HepG2 (cell line): ENCODE results near the gene H6PD. TPM values are rescaled to one million over a fixed set of nuclear protein-coding genes. Genes with fewer than 3 reads are reported as not detected.

ENCODE experiments used
- ATAC-seq: fragments of 200-7000 bp; cut with Tn5 transposase; 3 replicates; pipeline ENCODE4 v1.9.1; 2020; ENCODE audit warnings: mild to moderate bottlenecking, moderate library complexity
- BruUV-seq: library from RNA; stranded (reverse); fragments of 400-500 nt; replicated peaks from 2 replicates; lab custom pipeline; 2021; lab: Mats Ljungman, UMichigan
- CTCF ChIA-PET: fragments of 300-600 bp; formaldehyde crosslinking; extraction: SDS; loops from one replicate; lab custom pipeline; 2021; ENCODE audit warnings: low total read pairs, inconsistent platforms, low intra/inter-chr PET ratio; lab: Yijun Ruan, JAX
- POLR2A ChIA-PET: fragments of 350-600 bp; sonication (Branson Sonifier 250); formaldehyde crosslinking; loops from one replicate; lab custom pipeline; 2020; ENCODE audit warnings: antibody characterized with exemption, inconsistent platforms; lab: Yijun Ruan, JAX
- DNase-seq: peaks from one replicate; pipeline ENCODE4 v3.0.0-alpha.2; 2015; ENCODE audit warnings: low spot score
- FAIRE-seq: peaks from 3 replicates; lab custom pipeline; 2011; peaks lifted over from hg19 to GRCh38; lab: Jason Lieb, UNC
- H2AFZ ChIP-seq: one replicate; pipeline ENCODE4 v1.6.1; 2011; ENCODE audit warnings: low read length, inconsistent platforms
- H3K27ac ChIP-seq: fragments of 300-600 bp; 3 replicates; pipeline ENCODE4 v1.8.0; 2011; ENCODE audit warnings: mixed run types, mild to moderate bottlenecking, mixed read lengths, low read length, inconsistent platforms; ENCODE audit not compliant: insufficient read depth; ENCODE audit errors: extremely low read length
- H3K27me3 ChIP-seq, 2 experiments: fragments of 200-600 bp in 1 of 2; 2 replicates in 1 of 2; 3 replicates in 1 of 2; pipeline versions ENCODE4 v1.6.0 to v1.8.0; 2011; ENCODE audit warnings: low read length in 2 of 2, mild to moderate bottlenecking in 2 of 2, moderate library complexity in 2 of 2, inconsistent platforms in 1 of 2; ENCODE audit not compliant: insufficient read depth in 2 of 2, control insufficient read depth in 1 of 2
- H3K36me3 ChIP-seq, 2 experiments: fragments of 200-600 bp in 1 of 2; replicated peaks in 1 of 2; 2 replicates in 1 of 2; 3 replicates in 1 of 2; pipeline versions ENCODE4 v1.5.1 to v1.8.0; 2011; ENCODE audit warnings: low read length in 2 of 2, inconsistent platforms in 1 of 2; ENCODE audit not compliant: insufficient read depth in 2 of 2, control insufficient read depth in 1 of 2
- H3K4me1 ChIP-seq: 2 replicates; pipeline ENCODE4 v1.5.1; 2012; ENCODE audit warnings: low read length, inconsistent platforms; ENCODE audit not compliant: insufficient read depth
- H3K4me2 ChIP-seq: 2 replicates; pipeline ENCODE4 v1.6.0; 2011; ENCODE audit warnings: low read depth, low read length, inconsistent platforms
- H3K4me3 ChIP-seq, 3 experiments: fragments of 200-600 bp in 1 of 3; sonication (generic), shearing (Covaris generic) in 1 of 3; replicated peaks in 1 of 3; 2 replicates each; pipeline ENCODE4 v1.5.1; 2011 to 2016; ENCODE audit warnings: low read length in 3 of 3, inconsistent platforms in 2 of 3, low read depth in 2 of 3, mild to moderate bottlenecking in 2 of 3, control low read depth in 1 of 3, mixed read lengths in 1 of 3; ENCODE audit not compliant: insufficient read depth in 1 of 3
- H3K79me2 ChIP-seq: one replicate; pipeline ENCODE4 v1.6.1; 2011; ENCODE audit warnings: low read length, inconsistent platforms; ENCODE audit not compliant: insufficient read depth
- H3K9ac ChIP-seq: 2 replicates; pipeline ENCODE4 v1.6.0; 2011; ENCODE audit warnings: mild to moderate bottlenecking, low read depth, low read length, inconsistent platforms; ENCODE audit not compliant: insufficient read depth
- H3K9me3 ChIP-seq: 2 replicates; pipeline ENCODE4 v1.5.1; 2012; ENCODE audit warnings: mild to moderate bottlenecking, low read length
- H4K20me1 ChIP-seq: 2 replicates; pipeline ENCODE4 v1.6.0; 2011; ENCODE audit warnings: inconsistent platforms, mild to moderate bottlenecking, low read length, moderate library complexity; ENCODE audit not compliant: insufficient read depth
- ELF4 ChIP-seq: sonication (generic); formaldehyde crosslinking; IDR thresholded peaks from 2 replicates; pipeline ENCODE4 v1.5.0; 2020; ENCODE audit warnings: missing genetic modification reagents, mild to moderate bottlenecking, moderate library complexity, borderline replicate concordance
- HOXA7 ChIP-seq: sonication (generic); formaldehyde crosslinking; IDR thresholded peaks from 2 replicates; pipeline ENCODE4 v1.8.1; 2022; ENCODE audit warnings: mild to moderate bottlenecking, missing genetic modification reagents, moderate library complexity
- NR2F6 ChIP-seq, 2 experiments: IDR thresholded peaks; 2 replicates each; pipeline ENCODE4 v1.6.1; 2016; ENCODE audit warnings: antibody characterized with exemption in 1 of 2, mild to moderate bottlenecking in 1 of 2
- PATZ1 ChIP-seq: sonication (generic); formaldehyde crosslinking; IDR thresholded peaks from 2 replicates; pipeline ENCODE4 v1.4.0; 2020; ENCODE audit warnings: missing genetic modification reagents
- PLSCR1 ChIP-seq: sonication (generic); formaldehyde crosslinking; IDR thresholded peaks from 2 replicates; pipeline ENCODE4 v1.5.0; 2020; ENCODE audit warnings: missing genetic modification reagents, mild to moderate bottlenecking, borderline replicate concordance
- PRPF4 ChIP-seq: fragments of 200-400 bp; formaldehyde crosslinking; IDR thresholded peaks from 2 replicates; pipeline ENCODE4 v1.6.1; 2016; ENCODE audit warnings: low read length, low read depth; ENCODE audit not compliant: poor library complexity, severe bottlenecking
- SP1 ChIP-seq, 2 experiments: fragments of 450-650 bp in 1 of 2; sonication (generic) in 1 of 2; formaldehyde crosslinking in 1 of 2; IDR thresholded peaks; 2 replicates each; pipeline versions ENCODE4 v1.4.0 to v1.6.1; 2016 to 2020; ENCODE audit warnings: missing genetic modification reagents in 1 of 2
- ZNF225 ChIP-seq: sonication (generic); formaldehyde crosslinking; IDR thresholded peaks from 2 replicates; pipeline ENCODE4 v1.4.0; 2020; ENCODE audit warnings: mild to moderate bottlenecking, missing genetic modification reagents
- ZNF44 ChIP-seq: sonication (generic); formaldehyde crosslinking; IDR thresholded peaks from 2 replicates; pipeline ENCODE4 v1.5.1; 2020; ENCODE audit warnings: mild to moderate bottlenecking, missing genetic modification reagents
- ZNF616 ChIP-seq: sonication (generic); formaldehyde crosslinking; IDR thresholded peaks from 2 replicates; pipeline ENCODE4 v1.5.0; 2020; ENCODE audit warnings: low read depth, mild to moderate bottlenecking, missing genetic modification reagents
- ZNF629 ChIP-seq: sonication (generic); formaldehyde crosslinking; conservative IDR thresholded peaks from 2 replicates; pipeline ENCODE4 v1.5.0; 2020; ENCODE audit warnings: missing genetic modification reagents
- ZNF713 ChIP-seq: sonication (generic); formaldehyde crosslinking; IDR thresholded peaks from 2 replicates; pipeline ENCODE4 v1.4.0; 2020; ENCODE audit warnings: mild to moderate bottlenecking, missing genetic modification reagents
- ZNF776 ChIP-seq: sonication (generic); formaldehyde crosslinking; IDR thresholded peaks from 2 replicates; pipeline ENCODE4 v1.4.0; 2020; ENCODE audit warnings: mild to moderate bottlenecking, missing genetic modification reagents
- WGBS: methylation state at CpG from one replicate; pipeline ENCODE4 v1.1.6; 2017; ENCODE audit warnings: low lambda C conversion rate; 5-methylcytosine and 5-hydroxymethylcytosine counted together
- in situ Hi-C: cut with HindIII; loops from 2 replicates; pipeline ENCODE4 v1.10.0; 2017; ENCODE audit warnings: low pct_unique_long_range_greater_than_20kb; ENCODE audit not compliant: extremely low pct_ligation_motif_present
- intact Hi-C: fragments of 100-400 bp; cut with micrococcal nuclease; formaldehyde crosslinking; loops from one replicate; pipeline ENCODE4 v1.10.0; 2022; ENCODE audit not compliant: unreplicated experiment
- polyA plus RNA-seq, 8 experiments: library from polyadenylated mRNA; depleted of rRNA in 3 of 8; stranded (reverse) in 7 of 8; unstranded in 1 of 8; fragments of >200 nt; fragmentation: Illumina TruSeq in 4 of 8; extraction: Trizol in 4 of 8; gene quantifications; 2 replicates each; pipeline versions ENCODE4 v1.2.1 to v1.2.3, GENCODE V29; 2011 to 2016; ENCODE audit warnings: low read depth in 4 of 8, missing spikeins in 1 of 8, mixed read lengths in 1 of 8; ENCODE audit not compliant: insufficient read depth in 1 of 8
- total RNA-seq, 5 experiments: library from RNA; depleted of rRNA; stranded (reverse); fragments of >200 nt; fragmentation: Illumina TruSeq; extraction: Trizol; gene quantifications; 2 replicates each; pipeline ENCODE4 v1.2.3, GENCODE V29; 2016; ENCODE audit warnings: low read depth in 1 of 5
- TF ChIP-seq, protein P1 (sequence below): sonication (generic); formaldehyde crosslinking; IDR thresholded peaks from 2 replicates; pipeline ENCODE4; 2020; ENCODE audit warnings: missing genetic modification reagents, mild to moderate bottlenecking, borderline replicate concordance

Gene H6PD
- total and polyA plus RNA-seq, 2 of the 13 experiments (the other 11 are each of a cell fraction or from before 2014, with no cell fraction given): 9.3 to 14.1 TPM

GRCh38 chr1:9262096-9262986, 27.8 kb downstream of the H6PD start:
- no peaks in the 10 kb centered on the region for H3K27me3 ChIP-seq
- no peak overlapping the region for H3K4me3 ChIP-seq
- H4K20me1 ChIP-seq: no peaks in the 10 kb centered on the region
- BruUV-seq: no TSS peak
- H3K27ac ChIP-seq: no peak overlapping the region
- no peak overlapping the region for H2AFZ ChIP-seq
- peaks cover 2 to 9% of the 10 kb centered on the region in 2 experiments; a peak in 3 of 5 replicates for H3K36me3 ChIP-seq
- no peak overlapping the region for H3K9ac ChIP-seq
- no peaks in the 10 kb centered on the region; the same call in 1 of the 2 replicates for H3K4me1 ChIP-seq
- H3K79me2 ChIP-seq: peaks cover 23% of the 10 kb centered on the region
- no peak overlapping the region for H3K4me2 ChIP-seq
- ChIA-PET POLR2A (no interaction called here), CTCF (no interaction called here)
- FAIRE-seq (no peak), ATAC-seq (no peak), DNase-seq (no peak)
- intact Hi-C loops (no loop called here), in situ Hi-C loops (no loop called here)
- WGBS: 94% methylated on average over 13 of the region's 33 CpGs
- no peaks in the 10 kb centered on the region for H3K9me3 ChIP-seq
- no peak for TF ChIP-seq ZNF44 (CRISPR knock-in tag)
- TF ChIP-seq SP1 (IDR thresholded peaks at IDR 0.05): no peak
- TF ChIP-seq SP1 (CRISPR knock-in tag; IDR thresholded peaks at IDR 0.05): no peak
- no peak for TF ChIP-seq PATZ1
- no peak for TF ChIP-seq ZNF225
- no peak for TF ChIP-seq ELF4 (CRISPR knock-in tag)
- no peak for TF ChIP-seq NR2F6 (IDR thresholded peaks at IDR 0.05)
- no peak for TF ChIP-seq NR2F6 (CRISPR knock-in tag; IDR thresholded peaks at IDR 0.05)
- TF ChIP-seq ZNF629 (CRISPR knock-in tag): no peak
- TF ChIP-seq ZNF776 (CRISPR knock-in tag): no peak
- no peak for TF ChIP-seq PRPF4
- TF ChIP-seq, protein P1, sequence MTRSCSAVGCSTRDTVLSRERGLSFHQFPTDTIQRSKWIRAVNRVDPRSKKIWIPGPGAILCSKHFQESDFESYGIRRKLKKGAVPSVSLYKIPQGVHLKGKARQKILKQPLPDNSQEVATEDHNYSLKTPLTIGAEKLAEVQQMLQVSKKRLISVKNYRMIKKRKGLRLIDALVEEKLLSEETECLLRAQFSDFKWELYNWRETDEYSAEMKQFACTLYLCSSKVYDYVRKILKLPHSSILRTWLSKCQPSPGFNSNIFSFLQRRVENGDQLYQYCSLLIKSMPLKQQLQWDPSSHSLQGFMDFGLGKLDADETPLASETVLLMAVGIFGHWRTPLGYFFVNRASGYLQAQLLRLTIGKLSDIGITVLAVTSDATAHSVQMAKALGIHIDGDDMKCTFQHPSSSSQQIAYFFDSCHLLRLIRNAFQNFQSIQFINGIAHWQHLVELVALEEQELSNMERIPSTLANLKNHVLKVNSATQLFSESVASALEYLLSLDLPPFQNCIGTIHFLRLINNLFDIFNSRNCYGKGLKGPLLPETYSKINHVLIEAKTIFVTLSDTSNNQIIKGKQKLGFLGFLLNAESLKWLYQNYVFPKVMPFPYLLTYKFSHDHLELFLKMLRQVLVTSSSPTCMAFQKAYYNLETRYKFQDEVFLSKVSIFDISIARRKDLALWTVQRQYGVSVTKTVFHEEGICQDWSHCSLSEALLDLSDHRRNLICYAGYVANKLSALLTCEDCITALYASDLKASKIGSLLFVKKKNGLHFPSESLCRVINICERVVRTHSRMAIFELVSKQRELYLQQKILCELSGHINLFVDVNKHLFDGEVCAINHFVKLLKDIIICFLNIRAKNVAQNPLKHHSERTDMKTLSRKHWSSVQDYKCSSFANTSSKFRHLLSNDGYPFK (CRISPR knock-in tag): no peak
- no peak for TF ChIP-seq PLSCR1 (CRISPR knock-in tag)
- no peak for TF ChIP-seq ZNF616 (CRISPR knock-in tag)
- no peak for TF ChIP-seq ZNF713 (CRISPR knock-in tag)
- TF ChIP-seq HOXA7 (CRISPR knock-in tag): no peak
